Endothelial cell of umbilical vein (primary cell): ENCODE measurements around the gene HBG2. TPM values are rescaled to one million over a fixed set of nuclear protein-coding genes. Genes with fewer than 3 reads are reported as not detected.

Experiments
- BruUV-seq: library from RNA; stranded (reverse); fragments of 400-500 nt; replicated peaks from 2 replicates; lab custom pipeline; 2021; lab: Mats Ljungman, UMichigan
- CTCF ChIA-PET: fragments of 300-600, 350-600 bp; sonication (Branson Sonifier 250); formaldehyde crosslinking; loops from one replicate; lab custom pipeline; 2021; ENCODE audit warnings: antibody characterized with exemption, inconsistent platforms; lab: Charles Lee
- POLR2A ChIA-PET: fragments of 300-600, 350-600 bp; sonication (Branson Sonifier 250); formaldehyde crosslinking; loops from one replicate; lab custom pipeline; 2021; ENCODE audit warnings: antibody characterized with exemption, inconsistent platforms; lab: Charles Lee
- DNase-seq: peaks from one replicate; pipeline ENCODE4 v3.0.0-alpha.2; 2011; ENCODE audit warnings: low read depth, low spot score
- FAIRE-seq: peaks from 2 replicates; lab custom pipeline; 2011; peaks lifted over from hg19 to GRCh38; lab: Jason Lieb, UNC
- H2AFZ ChIP-seq: 2 replicates; pipeline ENCODE4 v1.6.0; 2012; ENCODE audit warnings: low read depth, low read length, control low read depth, inconsistent platforms
- H3K27ac ChIP-seq: 2 replicates; pipeline ENCODE4 v1.5.1; 2011; ENCODE audit warnings: low read depth, mild to moderate bottlenecking, control low read depth, low read length, moderate library complexity; ENCODE audit not compliant: insufficient read depth
- H3K27me3 ChIP-seq, 2 experiments: 2 replicates each; pipeline versions ENCODE4 v1.6.0 to v1.6.1; 2011; ENCODE audit warnings: low read length in 2 of 2, mixed read lengths in 1 of 2; ENCODE audit not compliant: control insufficient read depth in 2 of 2, insufficient read depth in 2 of 2
- H3K36me3 ChIP-seq, 2 experiments: 2 replicates in 1 of 2; 3 replicates in 1 of 2; pipeline ENCODE4 v1.5.1; 2011; ENCODE audit warnings: low read length in 2 of 2, mild to moderate bottlenecking in 1 of 2, moderate library complexity in 1 of 2; ENCODE audit not compliant: control insufficient read depth in 2 of 2, insufficient read depth in 2 of 2; ENCODE audit errors: extremely low read depth in 1 of 2
- H3K4me1 ChIP-seq: 3 replicates; pipeline ENCODE4 v1.5.1; 2011; ENCODE audit warnings: mild to moderate bottlenecking, low read length; ENCODE audit not compliant: control insufficient read depth, insufficient read depth; ENCODE audit errors: extremely low read depth
- H3K4me2 ChIP-seq: 2 replicates; pipeline ENCODE4 v1.6.1; 2011; ENCODE audit warnings: low read length, control low read depth, mixed read lengths; ENCODE audit not compliant: insufficient read depth
- H3K4me3 ChIP-seq, 3 experiments: fragments of 200-600 bp in 1 of 3; sonication (generic), shearing (Covaris generic) in 1 of 3; replicated peaks in 1 of 3; 2 replicates each; pipeline ENCODE4 v1.5.1; 2011 to 2016; ENCODE audit warnings: control low read depth in 3 of 3, low read length in 3 of 3, mild to moderate bottlenecking in 2 of 3, inconsistent platforms in 1 of 3, low read depth in 1 of 3, moderate library complexity in 1 of 3; ENCODE audit not compliant: insufficient read depth in 1 of 3
- H3K79me2 ChIP-seq: 2 replicates; pipeline ENCODE4 v1.6.0; 2012; ENCODE audit warnings: low read length, inconsistent platforms; ENCODE audit not compliant: control insufficient read depth, insufficient read depth
- H3K9ac ChIP-seq: replicated peaks from 2 replicates; pipeline ENCODE3; 2011; ENCODE audit warnings: low read length, control low read depth; ENCODE audit not compliant: insufficient read depth; ENCODE audit errors: extremely low read depth
- H3K9me1 ChIP-seq: replicated peaks from 3 replicates; pipeline ENCODE4 v1.6.0; 2011; ENCODE audit warnings: mild to moderate bottlenecking, low read length; ENCODE audit not compliant: control insufficient read depth, insufficient read depth; ENCODE audit errors: extremely low read depth
- H3K9me3 ChIP-seq: replicated peaks from 2 replicates; pipeline ENCODE4 v1.5.1; 2012; ENCODE audit warnings: low read length, inconsistent platforms; ENCODE audit not compliant: control insufficient read depth, insufficient read depth
- H4K20me1 ChIP-seq: replicated peaks from 2 replicates; pipeline ENCODE3; 2011; ENCODE audit warnings: mild to moderate bottlenecking, low read length; ENCODE audit not compliant: control insufficient read depth, insufficient read depth; ENCODE audit errors: extremely low read depth
- EZH2 ChIP-seq: IDR thresholded peaks from 2 replicates; pipeline ENCODE4 v1.6.1; 2012; ENCODE audit warnings: borderline replicate concordance, low read depth, mild to moderate bottlenecking, moderate library complexity, low read length, inconsistent platforms; ENCODE audit not compliant: severe bottlenecking
- FOS ChIP-seq: IDR thresholded peaks from 2 replicates; pipeline ENCODE4 v1.6.1; 2011; ENCODE audit warnings: mild to moderate bottlenecking, low read length, moderate library complexity, borderline replicate concordance; ENCODE audit not compliant: insufficient read depth
- GATA2 ChIP-seq: IDR thresholded peaks from 2 replicates; pipeline ENCODE4 v1.7.0; 2011; ENCODE audit warnings: low read depth, mild to moderate bottlenecking, moderate library complexity, mixed read lengths, low read length; ENCODE audit not compliant: insufficient read length, insufficient read depth
- JUN ChIP-seq: IDR thresholded peaks from 2 replicates; pipeline ENCODE4 v1.6.1; 2011; ENCODE audit warnings: borderline replicate concordance, low read depth; ENCODE audit not compliant: insufficient read length, insufficient read depth
- MYC ChIP-seq: IDR thresholded peaks from one replicate; pipeline ENCODE4 v1.6.1; 2011; ENCODE audit warnings: mild to moderate bottlenecking, low read depth, low read length
- POLR2A ChIP-seq: IDR thresholded peaks from 2 replicates; pipeline ENCODE4 v1.6.1; 2012; ENCODE audit warnings: low read depth, mild to moderate bottlenecking, control low read depth, low read length
- POLR2AphosphoS5 ChIP-seq: IDR thresholded peaks from 2 replicates; pipeline ENCODE4 v1.6.1; 2012; ENCODE audit warnings: low read depth, mild to moderate bottlenecking, control low read depth, low read length, moderate library complexity; ENCODE audit not compliant: insufficient read depth
- dilution Hi-C: fragments of 300-500 bp; cut with MboI; formaldehyde crosslinking; loops from one replicate; pipeline ENCODE4 v1.15.0; 2019; ENCODE audit warnings: low sequenced_read_pairs; ENCODE audit not compliant: extremely low pct_ligation_motif_present
- intact Hi-C: fragments of 100-400 bp; cut with micrococcal nuclease; formaldehyde crosslinking; loops from one replicate; pipeline ENCODE4 v1.10.0; 2022
- polyA plus RNA-seq, 4 experiments: library from polyadenylated mRNA; depleted of rRNA in 3 of 4; stranded (reverse) in 3 of 4; unstranded in 1 of 4; fragments of >200 nt; gene quantifications; 2 replicates each; pipeline versions ENCODE4 v1.2.1 to v1.2.3, GENCODE V29; 2011 to 2012; ENCODE audit warnings: missing spikeins in 1 of 4
- total RNA-seq: library from RNA; stranded (reverse); gene quantifications from 2 replicates; pipeline ENCODE4 v1.2.3, GENCODE V29; 2021
- TF ChIP-seq, protein P1 (sequence below): IDR thresholded peaks from 2 replicates; pipeline ENCODE4 v1.6.1; 2011; ENCODE audit not compliant: insufficient read depth, insufficient read length
- TF ChIP-seq, protein P2 (sequence below), 2 donors: IDR thresholded peaks; 1 replicate in 1 of 2; 2 replicates in 1 of 2; pipeline ENCODE4 v1.5.1; 2011; ENCODE audit warnings: low read length in 2 of 2, mild to moderate bottlenecking in 2 of 2, moderate library complexity in 2 of 2, control low read depth in 1 of 2, inconsistent platforms in 1 of 2, low read depth in 1 of 2; ENCODE audit not compliant: insufficient read depth in 1 of 2; ENCODE audit errors: extremely low read depth in 1 of 2

The HBG2 gene
- total and polyA plus RNA-seq, 2 donors (not counting 3 experiments of a cell fraction or from before 2014, with no cell fraction given) = 1.2 TPM; not detected in 1

DNA sequence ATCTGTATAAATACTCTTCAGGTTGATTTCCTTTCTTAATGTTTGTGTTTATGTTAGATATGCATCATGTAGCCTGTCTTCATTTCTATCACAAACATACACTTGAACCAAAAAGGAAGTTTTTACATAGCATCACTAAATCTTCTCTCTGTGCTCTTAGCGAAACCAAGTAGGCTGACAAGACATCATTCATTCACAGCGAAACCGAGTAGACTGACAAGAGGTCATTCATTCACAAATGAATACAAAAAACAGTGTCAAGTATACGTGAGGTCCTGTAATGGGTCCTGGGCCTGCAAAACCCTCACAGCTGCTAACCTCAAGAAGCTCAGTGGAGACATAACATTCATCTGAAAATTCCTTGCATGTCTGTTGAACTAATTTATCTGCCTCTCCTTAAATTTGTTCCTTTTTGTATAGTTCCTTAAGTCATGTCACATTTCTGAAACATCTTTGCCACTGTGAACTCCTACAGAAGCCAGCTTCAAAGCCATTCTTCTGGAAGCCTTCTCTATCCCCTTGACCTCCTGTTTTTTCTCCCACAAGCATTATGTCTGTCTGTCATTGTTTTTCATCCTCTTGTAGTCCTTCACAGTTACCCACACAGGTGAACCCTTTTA, 25.0 kb upstream of the HBG2 start:
- no peaks in the 10 kb centered on the region for H3K9me3 ChIP-seq
- ChIA-PET CTCF (interaction anchor here (1.2 kb wide), 1 partner anchor 1092 kb away, joined by 3 read pairs; no protein-coding TSS in a partner anchor), POLR2A (no interaction called here)
- H3K79me2 ChIP-seq = no peaks in the 10 kb centered on the region
- H3K9me1 ChIP-seq = no peaks in the 10 kb centered on the region
- FAIRE-seq (no peak), DNase-seq (no peak)
- H2AFZ ChIP-seq = peak overlapping the region; percentile 60
- H3K4me3 ChIP-seq = no peak overlapping the region
- H3K36me3 ChIP-seq = no peaks in the 10 kb centered on the region
- TF ChIP-seq MYC (no peak), EZH2 (no peak), JUN (no peak), GATA2 (no peak), FOS (no peak), POLR2A (no peak), POLR2AphosphoS5 (no peak)
- TF ChIP-seq, protein P1, sequence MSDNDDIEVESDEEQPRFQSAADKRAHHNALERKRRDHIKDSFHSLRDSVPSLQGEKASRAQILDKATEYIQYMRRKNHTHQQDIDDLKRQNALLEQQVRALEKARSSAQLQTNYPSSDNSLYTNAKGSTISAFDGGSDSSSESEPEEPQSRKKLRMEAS = no peak
- TF ChIP-seq, protein P2, sequence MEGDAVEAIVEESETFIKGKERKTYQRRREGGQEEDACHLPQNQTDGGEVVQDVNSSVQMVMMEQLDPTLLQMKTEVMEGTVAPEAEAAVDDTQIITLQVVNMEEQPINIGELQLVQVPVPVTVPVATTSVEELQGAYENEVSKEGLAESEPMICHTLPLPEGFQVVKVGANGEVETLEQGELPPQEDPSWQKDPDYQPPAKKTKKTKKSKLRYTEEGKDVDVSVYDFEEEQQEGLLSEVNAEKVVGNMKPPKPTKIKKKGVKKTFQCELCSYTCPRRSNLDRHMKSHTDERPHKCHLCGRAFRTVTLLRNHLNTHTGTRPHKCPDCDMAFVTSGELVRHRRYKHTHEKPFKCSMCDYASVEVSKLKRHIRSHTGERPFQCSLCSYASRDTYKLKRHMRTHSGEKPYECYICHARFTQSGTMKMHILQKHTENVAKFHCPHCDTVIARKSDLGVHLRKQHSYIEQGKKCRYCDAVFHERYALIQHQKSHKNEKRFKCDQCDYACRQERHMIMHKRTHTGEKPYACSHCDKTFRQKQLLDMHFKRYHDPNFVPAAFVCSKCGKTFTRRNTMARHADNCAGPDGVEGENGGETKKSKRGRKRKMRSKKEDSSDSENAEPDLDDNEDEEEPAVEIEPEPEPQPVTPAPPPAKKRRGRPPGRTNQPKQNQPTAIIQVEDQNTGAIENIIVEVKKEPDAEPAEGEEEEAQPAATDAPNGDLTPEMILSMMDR (IDR thresholded peaks at IDR 0.05; ENCODE audit: extremely low read depth in 1 of 2, insufficient read depth in 1 of 2, low read depth in 1 of 2, low read length in 2 of 2) = no peak
- no peak overlapping the region for H3K4me2 ChIP-seq
- no peaks in the 10 kb centered on the region for H4K20me1 ChIP-seq
- no TSS peak for BruUV-seq
- H3K27ac ChIP-seq = peak overlapping the region; percentile 39
- dilution Hi-C loops = no loop called here
- intact Hi-C loops = loop anchor here (1.0 kb wide), 1 partner anchor 88 kb away; no protein-coding TSS in a partner anchor
- H3K4me1 ChIP-seq = peaks cover 11% of the 10 kb centered on the region
- no peaks in the 10 kb centered on the region for H3K27me3 ChIP-seq
- H3K9ac ChIP-seq = no peak overlapping the region
